Left lung (tissue), 10 donors: ENCODE measurements around the gene HES5. TPM values are rescaled to one million over a fixed set of nuclear protein-coding genes. Genes with fewer than 3 reads are reported as not detected.
"Not testable (repeated sequence)": the region's sequence is repeated elsewhere in the genome, so short reads cannot be mapped to it uniquely, and the experiment has no call there.

Experiments used
- ATAC-seq: fragments of 200-7000 bp; cut with Tn5 transposase; one replicate; pipeline ENCODE4 v1.9.1; 2020; ENCODE audit warnings: moderate library complexity
- DNase-seq, 4 donors: peaks; one replicate each; pipeline ENCODE4 v3.0.0-alpha.2; 2013 to 2020
- H3K27ac ChIP-seq, 2 donors: fragments of 200-600 bp; sonication (generic) in 1 of 2; one replicate each; pipeline versions ENCODE4 v1.5.0 to v1.8.0; 2020 to 2021
- H3K27me3 ChIP-seq, 2 donors: fragments of 200-600 bp; sonication (generic) in 1 of 2; one replicate each; pipeline versions ENCODE4 v1.5.0 to v1.8.0; 2020 to 2021
- H3K36me3 ChIP-seq, 2 donors: fragments of 200-600 bp; sonication (generic) in 1 of 2; one replicate each; pipeline versions ENCODE4 v1.5.0 to v1.8.0; 2020 to 2021
- H3K4me1 ChIP-seq, 2 donors: fragments of 200-600 bp; one replicate each; pipeline ENCODE4 v1.8.0; 2021
- H3K4me3 ChIP-seq, 2 donors: fragments of 200-600 bp; sonication (generic) in 1 of 2; one replicate each; pipeline versions ENCODE4 v1.5.0 to v1.8.0; 2020 to 2021; ENCODE audit warnings: mild to moderate bottlenecking in 1 of 2
- H3K9me3 ChIP-seq, 2 donors: fragments of 200-600 bp; sonication (generic) in 1 of 2; one replicate each; pipeline versions ENCODE4 v1.5.0 to v1.8.0; 2020 to 2021
- CTCF ChIP-seq, 2 donors: fragments of 200-600 bp; sonication (generic) in 1 of 2; IDR thresholded peaks; one replicate each; pipeline versions ENCODE4 v1.5.0 to v1.8.0; 2021; ENCODE audit warnings: antibody characterized with exemption in 2 of 2
- intact Hi-C, 2 donors: fragments of 100-400 bp; cut with DNase I; formaldehyde crosslinking; loops; one replicate each; pipeline versions ENCODE4 v1.11.2 to v1.14.2; 2022
- polyA plus RNA-seq, 6 donors: library from polyadenylated mRNA; unstranded; fragments of 120-200 nt; gene quantifications; one replicate each; pipeline ENCODE4 v1.2.1, GENCODE V29; 2013; ENCODE audit not compliant: insufficient read length in 6 of 6
- total RNA-seq, 2 donors: library from RNA; stranded (reverse); fragmentation: NEBNext Ultra II Directional; extraction: Animal tissue kit (Norgen Biotek cat#: 25700); gene quantifications; one replicate each; pipeline ENCODE4 v1.2.1, GENCODE V29; 2021
- donor health status: DM: no; HTN: yes; CAD: no.
- donor health status: DM: no; HTN: no; CAD: no.

The HES5 gene
- total and polyA plus RNA-seq, 8 donors: 0.21 to 1.2 (median 0.65) TPM

- H3K4me3 ChIP-seq: no peak overlapping the region
- peaks cover 0 to 6% of the 10 kb centered on the region in 2 donors for H3K9me3 ChIP-seq
- no peak overlapping the region for H3K27ac ChIP-seq
- intact Hi-C loops: no loop called here
- DNase-seq (no peak), ATAC-seq (no peak)
- H3K36me3 ChIP-seq: no peaks in the 10 kb centered on the region
- peaks cover 10 to 28% of the 10 kb centered on the region in 2 donors for H3K4me1 ChIP-seq
- TF ChIP-seq CTCF (IDR thresholded peaks at IDR 0.05): no peak
- H3K27me3 ChIP-seq: no peaks in the 10 kb centered on the region
These were observed 43.3 kb upstream of the HES5 start for GRCh38 chr1:2573250-2573920.

- intact Hi-C loops: no loop called here
- DNase-seq: no peak
- H3K27me3 ChIP-seq: no peaks in the 10 kb centered on the region
- H3K4me1 ChIP-seq: peaks cover 3 to 9% of the 10 kb centered on the region in 2 donors
- H3K4me3 ChIP-seq: no peak overlapping the region
- no peak for TF ChIP-seq CTCF (IDR thresholded peaks at IDR 0.05)
- ATAC-seq: no peak
- H3K9me3 ChIP-seq: peaks cover 0 to 6% of the 10 kb centered on the region in 2 donors
- H3K36me3 ChIP-seq: no peaks in the 10 kb centered on the region
- H3K27ac ChIP-seq: no peak overlapping the region
These were observed 41.3 kb upstream of the HES5 start for GRCh38 chr1:2571348-2571747.

DNA sequence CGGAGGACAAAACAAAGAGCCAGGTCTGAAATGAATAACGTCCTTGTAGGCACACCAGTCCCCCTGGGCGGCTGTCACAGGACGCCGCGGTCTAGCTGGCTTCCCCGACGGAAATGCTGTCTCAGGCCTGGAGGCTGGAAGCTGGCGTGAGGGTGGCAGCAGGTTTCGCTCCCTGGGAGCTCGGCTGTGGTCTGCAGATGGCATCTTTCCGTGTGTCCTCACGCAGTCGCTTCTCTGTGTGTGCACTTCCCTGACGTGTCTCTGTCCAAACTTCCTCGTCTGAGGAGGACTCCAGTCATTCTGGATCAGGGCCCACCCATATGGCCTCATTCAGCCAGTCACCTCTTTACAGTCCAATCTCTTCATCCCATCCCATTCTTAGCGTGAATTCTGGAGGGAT is 40.3 kb upstream of the HES5 start:
- Histone ChIP-seq H3K36me3 (no peaks in the 10 kb centered on the region), H3K27ac (no peak overlapping the region), H3K9me3 (peaks cover 0 to 6% of the 10 kb centered on the region in 2 donors), H3K4me1 (no peaks in the 10 kb centered on the region), H3K27me3 (no peaks in the 10 kb centered on the region), H3K4me3 (no peak overlapping the region)
- intact Hi-C loops: no loop called here
- DNase-seq (no peak), ATAC-seq (no peak)
- no peak for TF ChIP-seq CTCF (IDR thresholded peaks at IDR 0.05)

DNA sequence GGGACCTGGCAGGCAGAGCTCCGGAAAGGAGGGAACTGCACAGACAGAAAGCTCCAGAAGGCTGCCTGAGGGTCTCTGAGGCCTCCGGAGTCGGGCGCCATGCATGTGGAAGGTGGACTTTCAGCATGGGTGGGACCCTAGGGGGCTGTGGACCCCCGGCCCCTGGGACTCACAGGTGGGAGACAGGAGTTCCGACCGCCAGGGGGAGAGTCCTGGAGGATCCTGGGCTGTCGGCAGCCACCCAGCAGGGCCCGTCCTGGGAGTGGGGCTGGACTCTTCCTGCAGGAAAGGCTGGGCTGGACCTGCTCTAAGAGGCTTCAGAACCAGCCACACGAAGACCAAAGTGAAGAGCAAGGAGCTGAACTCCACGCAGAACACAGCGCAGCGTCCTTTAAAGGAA is 39.6 kb upstream of the HES5 start:
- ATAC-seq, intact Hi-C loops, H3K27ac ChIP-seq, DNase-seq, H3K4me1 ChIP-seq, H3K4me3 ChIP-seq, H3K27me3 ChIP-seq, H3K36me3 ChIP-seq, H3K9me3 ChIP-seq: not testable (repeated sequence)

GRCh38 chr1:2569060-2569459 is 39.0 kb upstream of the HES5 start:
- no peak for TF ChIP-seq CTCF (IDR thresholded peaks at IDR 0.05)
- no peak for DNase-seq
- Histone ChIP-seq H3K4me1 (no peaks in the 10 kb centered on the region), H3K27me3 (no peaks in the 10 kb centered on the region), H3K27ac (no peak overlapping the region), H3K4me3 (no peak overlapping the region), H3K36me3 (peaks cover 0 to under 1% of the 10 kb centered on the region in 2 donors), H3K9me3 (peaks cover 0 to 6% of the 10 kb centered on the region in 2 donors)
- intact Hi-C loops: no loop called here
- ATAC-seq: no peak

GRCh38 chr1:2568187-2568816 is 38.2 kb upstream of the HES5 start:
- H3K4me1 ChIP-seq, H3K36me3 ChIP-seq, H3K4me3 ChIP-seq, H3K9me3 ChIP-seq, DNase-seq, H3K27me3 ChIP-seq, H3K27ac ChIP-seq, intact Hi-C loops, ATAC-seq: not testable (repeated sequence)
